Subcutaneous adipose tissue (tissue), 4 donors: ENCODE results near the gene PIK3CA. TPM values are rescaled to one million over a fixed set of nuclear protein-coding genes. Genes with fewer than 3 reads are reported as not detected.

ENCODE experiments used
- total RNA-seq, 4 donors: library from RNA; depleted of rRNA; stranded (reverse); fragments of >200 nt; gene quantifications; one replicate each; pipeline ENCODE4 v1.1.0, GENCODE V29; 2016
- TF ChIP-seq, protein P1 (sequence below): fragments of 450-650 bp; IDR thresholded peaks from one replicate; pipeline ENCODE4 v1.5.1; 2016; ENCODE audit warnings: low read depth, mild to moderate bottlenecking, control low read depth, antibody characterized with exemption, moderate library complexity

Gene PIK3CA
- total RNA-seq, 4 donors from 2014 or later = 45.2 to 81.7 (median 61.3) TPM

DNA sequence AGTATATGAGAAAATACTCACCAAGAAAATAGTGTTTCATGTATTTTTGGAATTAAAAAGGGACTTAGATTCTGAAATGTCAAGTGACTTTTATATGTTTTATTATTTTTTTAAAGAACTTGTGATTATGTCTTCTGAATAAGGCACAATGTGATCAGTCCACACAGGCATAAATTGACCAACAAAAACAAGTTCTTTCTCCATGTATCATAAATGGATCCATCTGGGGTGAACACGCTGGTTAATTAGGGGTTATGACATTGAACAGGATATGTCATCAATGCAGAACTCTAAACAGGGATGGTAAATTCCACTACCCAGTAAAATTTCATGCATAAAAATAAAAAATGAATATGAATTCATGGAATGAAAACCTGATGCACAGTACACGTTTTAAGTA is 31.3 kb upstream of the PIK3CA start:
- TF ChIP-seq, protein P1, sequence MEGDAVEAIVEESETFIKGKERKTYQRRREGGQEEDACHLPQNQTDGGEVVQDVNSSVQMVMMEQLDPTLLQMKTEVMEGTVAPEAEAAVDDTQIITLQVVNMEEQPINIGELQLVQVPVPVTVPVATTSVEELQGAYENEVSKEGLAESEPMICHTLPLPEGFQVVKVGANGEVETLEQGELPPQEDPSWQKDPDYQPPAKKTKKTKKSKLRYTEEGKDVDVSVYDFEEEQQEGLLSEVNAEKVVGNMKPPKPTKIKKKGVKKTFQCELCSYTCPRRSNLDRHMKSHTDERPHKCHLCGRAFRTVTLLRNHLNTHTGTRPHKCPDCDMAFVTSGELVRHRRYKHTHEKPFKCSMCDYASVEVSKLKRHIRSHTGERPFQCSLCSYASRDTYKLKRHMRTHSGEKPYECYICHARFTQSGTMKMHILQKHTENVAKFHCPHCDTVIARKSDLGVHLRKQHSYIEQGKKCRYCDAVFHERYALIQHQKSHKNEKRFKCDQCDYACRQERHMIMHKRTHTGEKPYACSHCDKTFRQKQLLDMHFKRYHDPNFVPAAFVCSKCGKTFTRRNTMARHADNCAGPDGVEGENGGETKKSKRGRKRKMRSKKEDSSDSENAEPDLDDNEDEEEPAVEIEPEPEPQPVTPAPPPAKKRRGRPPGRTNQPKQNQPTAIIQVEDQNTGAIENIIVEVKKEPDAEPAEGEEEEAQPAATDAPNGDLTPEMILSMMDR = no peak

DNA sequence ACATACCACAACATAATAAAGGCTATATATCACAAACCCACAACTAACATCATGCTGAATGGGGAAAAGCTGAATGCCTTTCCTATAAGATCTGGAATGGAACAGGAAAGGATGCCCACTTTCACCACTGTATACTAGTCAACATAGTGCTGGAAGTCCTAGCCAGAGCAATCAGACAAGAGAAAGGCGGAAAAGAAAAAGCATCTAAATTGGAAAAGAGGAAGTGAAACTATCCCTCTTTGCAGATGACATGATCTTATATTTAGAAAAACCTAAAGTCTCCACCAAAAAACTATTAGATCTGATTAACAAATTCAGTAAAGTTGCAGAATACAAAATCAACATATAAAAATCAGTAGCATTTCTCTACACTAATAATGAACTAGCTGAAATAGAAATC is 14.6 kb upstream of the PIK3CA start:
- TF ChIP-seq, protein P1 = no peak

DNA sequence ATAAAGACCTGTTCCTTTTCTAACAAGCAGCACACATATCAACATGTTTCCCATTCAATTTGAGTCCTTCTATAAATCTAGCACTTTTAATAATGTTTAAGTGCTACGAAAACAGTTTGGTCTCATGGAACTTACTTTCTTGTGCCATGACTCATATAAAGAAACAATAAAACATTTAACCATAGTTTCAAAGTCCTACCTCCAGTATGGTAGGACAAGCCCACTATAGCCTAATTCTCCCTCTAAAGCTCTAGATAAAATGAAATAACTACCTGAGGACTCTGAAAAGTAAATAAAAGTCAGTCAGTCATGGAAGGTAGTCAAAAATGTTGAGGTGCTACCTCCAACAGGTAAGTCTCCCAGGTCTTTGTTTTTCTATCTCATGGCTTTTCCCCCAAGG is 12.0 kb upstream of the PIK3CA start:
- TF ChIP-seq, protein P1 = no peak

DNA sequence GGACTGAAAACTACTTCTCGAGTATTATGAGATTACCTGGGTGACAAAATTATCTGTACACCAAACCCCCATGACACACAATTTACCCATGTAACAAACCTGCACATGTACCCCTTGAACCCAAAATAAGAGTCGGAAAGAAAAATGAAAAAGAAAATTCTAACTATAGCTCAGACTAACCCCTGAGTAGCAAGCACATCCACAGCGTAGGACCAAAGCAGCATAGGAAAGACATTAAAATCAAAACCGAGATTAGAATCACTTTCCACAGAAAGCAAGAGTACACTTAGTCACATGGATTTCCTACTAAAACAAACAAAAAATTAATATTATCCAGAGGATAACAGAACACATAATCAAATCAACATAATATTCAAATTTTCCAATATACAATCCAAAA is 6.3 kb upstream of the PIK3CA start:
- TF ChIP-seq, protein P1 = no peak

DNA sequence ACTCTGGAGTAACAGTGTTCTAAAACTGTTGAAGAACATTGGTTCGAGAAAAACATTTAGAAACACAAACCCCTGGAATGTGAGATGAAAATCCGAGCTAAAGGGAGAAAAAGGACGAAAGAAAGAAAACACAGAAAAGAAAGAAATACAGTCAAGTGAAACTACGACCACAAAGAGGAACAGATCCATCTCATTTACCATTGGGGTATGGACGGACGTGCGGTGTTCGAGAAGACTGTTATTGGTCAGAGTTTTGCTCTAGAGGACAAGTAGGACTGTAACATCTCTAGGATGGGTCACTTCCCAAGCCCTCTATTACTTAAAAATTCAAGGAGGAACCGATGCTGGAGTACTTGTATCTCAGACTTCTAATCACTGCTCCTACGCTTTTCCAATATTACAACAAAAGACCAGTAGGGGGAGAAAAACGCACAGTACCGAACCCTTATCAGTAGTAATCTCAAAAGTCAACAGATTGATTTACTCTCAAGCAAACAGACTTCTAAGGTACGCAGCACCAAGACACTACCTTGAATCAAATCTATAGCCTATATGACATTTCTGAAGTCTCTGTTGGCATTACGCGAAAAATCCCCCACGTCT is 1.1 kb upstream of the PIK3CA start:
- TF ChIP-seq, protein P1 = no peak

DNA sequence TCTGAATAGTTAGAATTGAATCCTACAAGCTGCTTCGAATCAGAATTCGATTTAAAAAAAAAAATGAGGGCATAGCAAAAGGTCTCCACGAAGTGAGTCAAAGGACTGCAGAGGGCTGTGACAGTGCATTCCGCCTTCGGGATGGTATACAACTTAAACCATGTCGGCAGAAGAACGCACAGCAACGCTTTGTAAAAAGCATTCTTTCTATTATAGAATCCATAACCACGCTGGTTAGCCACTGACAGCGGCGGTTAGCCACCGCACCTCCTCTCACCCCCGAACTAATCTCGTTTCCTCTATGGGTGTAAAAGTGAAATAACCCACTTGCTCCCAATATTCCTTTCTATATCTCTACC is 664 bp upstream of the PIK3CA start:
- TF ChIP-seq, protein P1 = no peak

DNA sequence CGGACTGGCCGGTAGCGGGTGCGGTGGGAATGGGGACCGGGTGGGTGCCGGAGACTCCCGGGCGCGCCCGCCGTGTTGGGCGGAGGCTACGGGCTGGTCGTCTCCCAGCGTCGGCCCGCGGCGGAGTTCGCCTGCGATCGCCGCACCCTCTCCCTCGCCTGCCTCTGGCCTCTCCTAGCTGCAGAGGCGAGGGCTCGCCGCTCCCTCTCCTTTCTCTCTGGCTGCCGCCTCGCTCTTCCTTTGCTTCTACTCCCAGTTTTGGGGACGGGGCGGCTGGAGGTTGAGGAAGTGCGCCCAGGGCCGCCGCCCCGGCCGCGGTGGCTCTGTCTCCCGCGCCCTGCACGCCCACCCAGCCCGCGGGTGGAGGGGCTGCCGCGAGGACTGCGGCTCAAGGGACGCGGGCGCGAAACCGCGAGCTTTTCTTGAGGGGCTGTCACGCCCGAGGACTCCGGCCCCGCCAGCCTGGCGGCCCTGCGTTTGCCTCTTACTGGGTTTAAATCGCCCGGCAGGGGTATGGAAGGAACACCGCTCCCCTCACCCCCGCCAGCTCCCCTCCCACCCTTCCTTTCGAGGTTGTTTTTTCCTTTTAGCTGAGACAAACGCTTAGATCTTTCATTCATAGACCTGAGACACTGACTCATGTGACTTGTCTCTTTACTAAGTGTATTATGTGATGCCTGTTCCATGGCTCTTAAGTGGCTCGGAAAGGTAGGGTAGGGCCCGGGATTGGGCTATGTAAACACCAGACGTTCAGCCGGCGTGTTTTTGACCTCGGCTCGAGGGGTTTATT is 654 bp downstream of the PIK3CA start:
- TF ChIP-seq, protein P1 = no peak
